ENCODE measurements around the gene C14orf180.

- TF ChIP-seq POLR2AphosphoS5 (IDR thresholded peaks at IDR 0.05; ENCODE audit: low read depth, low read length) (no peak), SIN3A (IDR thresholded peaks at IDR 0.05; ENCODE audit: borderline replicate concordance, insufficient read depth, low read length) (no peak)
These were observed 45.5 kb upstream of the C14orf180 start for GRCh38 chr14:104534036-104534435.
